ENCODE measurements around the gene PLPP2. TPM values are rescaled to one million over a fixed set of nuclear protein-coding genes. Genes with fewer than 3 reads are reported as not detected.
A peak's percentile ranks its signal among the peaks of the same experiment; 100 is the strongest.

Gene PLPP2
- polyA plus RNA-seq, 1 donor, result 1.2 TPM

GRCh38 chr19:294341-294945, 3.2 kb upstream of the PLPP2 start:
- no peak for DNase-seq

- DNase-seq, result no peak
Measured at GRCh38 chr19:293436-294110, 2.4 kb upstream of the PLPP2 start.

GRCh38 chr19:292951-293350, 1.7 kb upstream of the PLPP2 start:
- no peak for DNase-seq

GRCh38 chr19:292281-292884, 1.2 kb upstream of the PLPP2 start:
- DNase-seq, result no peak

- no peak for DNase-seq
Measured at GRCh38 chr19:291561-292280, 518 bp upstream of the PLPP2 start.

- DNase-seq, result no peak
Measured at GRCh38 chr19:290372-291005, 714 bp downstream of the PLPP2 start.

- DNase-seq, result no peak
Measured at GRCh38 chr19:289651-290371, 1.4 kb downstream of the PLPP2 start.

GRCh38 chr19:288911-289310, 2.3 kb downstream of the PLPP2 start:
- no peak for DNase-seq

GRCh38 chr19:287381-287871, 3.8 kb downstream of the PLPP2 start:
- no peak for DNase-seq

GRCh38 chr19:283395-283794, 7.8 kb downstream of the PLPP2 start:
- no peak for DNase-seq

GRCh38 chr19:282501-282900, 8.7 kb downstream of the PLPP2 start:
- no peak for DNase-seq

GRCh38 chr19:281992-282391, 9.2 kb downstream of the PLPP2 start:
- no peak for DNase-seq

GRCh38 chr19:281156-281853, 9.9 kb downstream of the PLPP2 start:
- DNase-seq, result no peak

- no peak for DNase-seq
Measured at GRCh38 chr19:280541-281009, 10.6 kb downstream of the PLPP2 start.

- no peak for DNase-seq
Measured at GRCh38 chr19:279656-280055, 11.5 kb downstream of the PLPP2 start.

- DNase-seq, result no peak
Measured at GRCh38 chr19:279231-279630, 12.0 kb downstream of the PLPP2 start.

GRCh38 chr19:277581-278165, 13.5 kb downstream of the PLPP2 start:
- DNase-seq, result peak; percentile 74

GRCh38 chr19:277131-277530, 14.1 kb downstream of the PLPP2 start:
- no peak for DNase-seq

GRCh38 chr19:275958-276646, 15.1 kb downstream of the PLPP2 start:
- DNase-seq, result no peak

GRCh38 chr19:275000-275399, 16.2 kb downstream of the PLPP2 start:
- no peak for DNase-seq

Measured in left kidney (tissue), 2 donors.